Measurements from ENCODE around the gene ADORA1. TPM values are rescaled to one million over a fixed set of nuclear protein-coding genes. Genes with fewer than 3 reads are reported as not detected.

Gene ADORA1
- total RNA-seq, 5 donors from 2014 or later (not counting 1 experiment from before 2014, with no cell fraction given): not detected

- Histone ChIP-seq H3K9me3 (no peaks in the 10 kb centered on the region), H3K27me3 (replicated peaks in 1 of 2; ENCODE audit: control insufficient read depth in 2 of 2, extremely low read depth in 1 of 2, insufficient read depth in 2 of 2, low read length in 1 of 2) (peaks cover 0 to 9% of the 10 kb centered on the region in 2 experiments), H3K4me1 (ENCODE audit: control insufficient read depth in 1 of 2, extremely low read depth in 1 of 2, insufficient read depth in 2 of 2, low read length in 2 of 2) (no peaks in the 10 kb centered on the region), H3K4me3 (ENCODE audit: control insufficient read depth in 1 of 2, extremely low read depth in 1 of 2, low read length in 1 of 2) (no peak overlapping the region), H3K36me3 (ENCODE audit: control insufficient read depth in 2 of 2, extremely low read depth in 1 of 2, insufficient read depth in 1 of 2, low read length in 1 of 2) (no peaks in the 10 kb centered on the region), H3K27ac (ENCODE audit: low read length) (no peak overlapping the region)
- DNase-seq (no peak), ATAC-seq (replicated peaks in 1 of 4) (no peak)
- H3K36me3 Mint-ChIP-seq: no peaks in the 10 kb centered on the region
- H3K27me3 Mint-ChIP-seq: peaks cover 11 to 33% of the 10 kb centered on the region in 2 donors
- no peaks in the 10 kb centered on the region for H3K4me1 Mint-ChIP-seq
- H3K9me3 Mint-ChIP-seq: peaks cover 3 to 16% (median 15%) of the 10 kb centered on the region in 3 donors
- H3K27ac Mint-ChIP-seq: no peak overlapping the region
- CTCF ChIA-PET: no interaction called here
- H3K4me3 Mint-ChIP-seq: no peak overlapping the region
- 90% methylated on average over 3 of the region's 7 CpGs for WGBS (ENCODE audit: insufficient coverage)
- POLR2A ChIA-PET: no interaction called here
Measured at GRCh38 chr1:203099805-203100515, 27.6 kb upstream of the ADORA1 start.

GRCh38 chr1:203100516-203100869, 27.0 kb upstream of the ADORA1 start:
- Mint-ChIP-seq H3K27ac (no peak overlapping the region), H3K4me3 (no peak overlapping the region), H3K36me3 (no peaks in the 10 kb centered on the region), H3K9me3 (peaks cover 0 to 16% (median 10%) of the 10 kb centered on the region in 3 donors), H3K27me3 (peaks cover 16 to 38% of the 10 kb centered on the region in 2 donors), H3K4me1 (no peaks in the 10 kb centered on the region)
- CTCF ChIA-PET: no interaction called here
- ATAC-seq (replicated peaks in 1 of 4): no peak
- no peaks in the 10 kb centered on the region for H3K4me1 ChIP-seq (ENCODE audit: control insufficient read depth in 1 of 2, extremely low read depth in 1 of 2, insufficient read depth in 2 of 2, low read length in 2 of 2)
- H3K4me3 ChIP-seq (ENCODE audit: control insufficient read depth in 1 of 2, extremely low read depth in 1 of 2, low read length in 1 of 2): no peak overlapping the region
- H3K27ac ChIP-seq (ENCODE audit: low read length): no peak overlapping the region
- H3K36me3 ChIP-seq (ENCODE audit: control insufficient read depth in 2 of 2, extremely low read depth in 1 of 2, insufficient read depth in 1 of 2, low read length in 1 of 2): no peaks in the 10 kb centered on the region
- DNase-seq: no peak
- POLR2A ChIA-PET: no interaction called here
- peaks cover 0 to 9% of the 10 kb centered on the region in 2 experiments for H3K27me3 ChIP-seq (replicated peaks in 1 of 2; ENCODE audit: control insufficient read depth in 2 of 2, extremely low read depth in 1 of 2, insufficient read depth in 2 of 2, low read length in 1 of 2)
- H3K9me3 ChIP-seq: no peaks in the 10 kb centered on the region

- ATAC-seq (replicated peaks in 1 of 4): no peak
- Histone ChIP-seq H3K4me1 (ENCODE audit: control insufficient read depth in 1 of 2, extremely low read depth in 1 of 2, insufficient read depth in 2 of 2, low read length in 2 of 2) (no peaks in the 10 kb centered on the region), H3K9me3 (no peaks in the 10 kb centered on the region), H3K27ac (ENCODE audit: low read length) (no peak overlapping the region), H3K4me3 (ENCODE audit: control insufficient read depth in 1 of 2, extremely low read depth in 1 of 2, low read length in 1 of 2) (no peak overlapping the region), H3K27me3 (replicated peaks in 1 of 2; ENCODE audit: control insufficient read depth in 2 of 2, extremely low read depth in 1 of 2, insufficient read depth in 2 of 2, low read length in 1 of 2) (peaks cover 0 to 9% of the 10 kb centered on the region in 2 experiments), H3K36me3 (ENCODE audit: control insufficient read depth in 2 of 2, extremely low read depth in 1 of 2, insufficient read depth in 1 of 2, low read length in 1 of 2) (no peaks in the 10 kb centered on the region)
- Mint-ChIP-seq H3K36me3 (no peaks in the 10 kb centered on the region), H3K4me3 (no peak overlapping the region), H3K4me1 (no peaks in the 10 kb centered on the region), H3K27ac (no peak overlapping the region), H3K9me3 (peaks cover 0 to 10% (median 2%) of the 10 kb centered on the region in 3 donors), H3K27me3 (peaks cover 20 to 34% of the 10 kb centered on the region in 2 donors)
- no peak for DNase-seq
- WGBS (ENCODE audit: insufficient coverage): 75% methylated on average over 5 of the region's 6 CpGs
- POLR2A ChIA-PET: no interaction called here
- CTCF ChIA-PET: no interaction called here
Measured at GRCh38 chr1:203101813-203102634, 25.5 kb upstream of the ADORA1 start.

GRCh38 chr1:203103216-203103615, 24.3 kb upstream of the ADORA1 start:
- no peaks in the 10 kb centered on the region for H3K4me1 Mint-ChIP-seq
- Histone ChIP-seq H3K36me3 (ENCODE audit: control insufficient read depth in 2 of 2, extremely low read depth in 1 of 2, insufficient read depth in 1 of 2, low read length in 1 of 2) (no peaks in the 10 kb centered on the region), H3K4me1 (ENCODE audit: control insufficient read depth in 1 of 2, extremely low read depth in 1 of 2, insufficient read depth in 2 of 2, low read length in 2 of 2) (no peaks in the 10 kb centered on the region), H3K27ac (ENCODE audit: low read length) (no peak overlapping the region), H3K9me3 (no peaks in the 10 kb centered on the region), H3K27me3 (replicated peaks in 1 of 2; ENCODE audit: control insufficient read depth in 2 of 2, extremely low read depth in 1 of 2, insufficient read depth in 2 of 2, low read length in 1 of 2) (peaks cover 0 to 9% of the 10 kb centered on the region in 2 experiments), H3K4me3 (ENCODE audit: control insufficient read depth in 1 of 2, extremely low read depth in 1 of 2, low read length in 1 of 2) (no peak overlapping the region)
- ATAC-seq (replicated peaks in 1 of 4): no peak
- peaks cover 30 to 38% of the 10 kb centered on the region in 2 donors for H3K27me3 Mint-ChIP-seq
- no peak overlapping the region for H3K4me3 Mint-ChIP-seq
- DNase-seq: no peak
- H3K36me3 Mint-ChIP-seq: no peaks in the 10 kb centered on the region
- ChIA-PET POLR2A (no interaction called here), CTCF (no interaction called here)
- H3K9me3 Mint-ChIP-seq: peaks cover 0 to 9% (median 0%) of the 10 kb centered on the region in 3 donors
- H3K27ac Mint-ChIP-seq: no peak overlapping the region
- WGBS (ENCODE audit: insufficient coverage): 83% methylated on average over 3 of the region's 4 CpGs

- Histone ChIP-seq H3K4me1 (ENCODE audit: control insufficient read depth in 1 of 2, extremely low read depth in 1 of 2, insufficient read depth in 2 of 2, low read length in 2 of 2) (no peaks in the 10 kb centered on the region), H3K4me3 (ENCODE audit: control insufficient read depth in 1 of 2, extremely low read depth in 1 of 2, low read length in 1 of 2) (no peak overlapping the region), H3K27ac (ENCODE audit: low read length) (no peak overlapping the region), H3K27me3 (replicated peaks in 1 of 2; ENCODE audit: control insufficient read depth in 2 of 2, extremely low read depth in 1 of 2, insufficient read depth in 2 of 2, low read length in 1 of 2) (peaks cover 0 to 9% of the 10 kb centered on the region in 2 experiments), H3K9me3 (no peaks in the 10 kb centered on the region), H3K36me3 (ENCODE audit: control insufficient read depth in 2 of 2, extremely low read depth in 1 of 2, insufficient read depth in 1 of 2, low read length in 1 of 2) (no peaks in the 10 kb centered on the region)
- ChIA-PET POLR2A (no interaction called here), CTCF (no interaction called here)
- peaks cover 0 to 9% (median 0%) of the 10 kb centered on the region in 3 donors for H3K9me3 Mint-ChIP-seq
- H3K36me3 Mint-ChIP-seq: no peaks in the 10 kb centered on the region
- H3K27me3 Mint-ChIP-seq: peaks cover 38 to 44% of the 10 kb centered on the region in 2 donors
- H3K4me3 Mint-ChIP-seq: no peak overlapping the region
- ATAC-seq (replicated peaks in 1 of 4): no peak
- DNase-seq: no peak
- no peak overlapping the region for H3K27ac Mint-ChIP-seq
- WGBS (ENCODE audit: insufficient coverage): 90% methylated on average over 2 of the region's 6 CpGs
- no peaks in the 10 kb centered on the region for H3K4me1 Mint-ChIP-seq
Measured at GRCh38 chr1:203103829-203104495, 23.6 kb upstream of the ADORA1 start.

- Mint-ChIP-seq H3K27me3 (peaks cover 45 to 47% of the 10 kb centered on the region in 2 donors), H3K4me3 (no peak overlapping the region)
- H3K36me3 ChIP-seq (ENCODE audit: control insufficient read depth in 2 of 2, extremely low read depth in 1 of 2, insufficient read depth in 1 of 2, low read length in 1 of 2): no peaks in the 10 kb centered on the region
Measured at GRCh38 chr1:203104789-203105390, 22.6 kb upstream of the ADORA1 start.

More at GRCh38 chr1:203104789-203105390, 22.6 kb upstream of the ADORA1 start:
- no peak overlapping the region for H3K27ac Mint-ChIP-seq
- no peaks in the 10 kb centered on the region for H3K9me3 ChIP-seq
- CTCF ChIA-PET: no interaction called here
- DNase-seq (no peak), ATAC-seq (replicated peaks in 1 of 4) (no peak)
- no peak overlapping the region for H3K4me3 ChIP-seq (ENCODE audit: control insufficient read depth in 1 of 2, extremely low read depth in 1 of 2, low read length in 1 of 2)
- POLR2A ChIA-PET: no interaction called here
- H3K36me3 Mint-ChIP-seq: no peaks in the 10 kb centered on the region
- H3K9me3 Mint-ChIP-seq: peaks cover 0 to 9% (median 0%) of the 10 kb centered on the region in 3 donors
- no peak overlapping the region for H3K27ac ChIP-seq (ENCODE audit: low read length)
- no peaks in the 10 kb centered on the region for H3K4me1 Mint-ChIP-seq
- peaks cover 0 to 6% of the 10 kb centered on the region in 2 experiments for H3K27me3 ChIP-seq (replicated peaks in 1 of 2; ENCODE audit: control insufficient read depth in 2 of 2, extremely low read depth in 1 of 2, insufficient read depth in 2 of 2, low read length in 1 of 2)
- H3K4me1 ChIP-seq (ENCODE audit: control insufficient read depth in 1 of 2, extremely low read depth in 1 of 2, insufficient read depth in 2 of 2, low read length in 2 of 2): no peaks in the 10 kb centered on the region

Measured in T-cell (primary cell).